DND-41 (cell line): ENCODE measurements around the gene PSMC3.

ENCODE experiments used
- ATAC-seq: fragments of 200-7000 bp; cut with Tn5 transposase; 3 replicates; pipeline ENCODE4 v1.9.1; 2021; ENCODE audit warnings: low read depth; ENCODE audit not compliant: insufficient read depth
- DNase-seq: peaks from one replicate; pipeline ENCODE4 v3.0.0-alpha.2; 2020
- H2AFZ ChIP-seq: 2 replicates; pipeline ENCODE4 v1.6.0; 2012; ENCODE audit warnings: low read depth, low read length
- H3K27ac ChIP-seq: 2 replicates; pipeline ENCODE4 v1.5.1; 2012; ENCODE audit warnings: low read length, inconsistent platforms
- H3K27me3 ChIP-seq: fragments of 200-600 bp; sonication (generic); 2 replicates; pipeline ENCODE4 v1.6.0; 2012; ENCODE audit warnings: low read length, mild to moderate bottlenecking, inconsistent platforms; ENCODE audit not compliant: insufficient read depth, poor library complexity
- H3K36me3 ChIP-seq: 2 replicates; pipeline ENCODE4 v1.5.1; 2012; ENCODE audit warnings: low read length, inconsistent platforms; ENCODE audit not compliant: insufficient read depth
- H3K4me1 ChIP-seq: 2 replicates; pipeline ENCODE4 v1.5.1; 2012; ENCODE audit warnings: mild to moderate bottlenecking, low read length; ENCODE audit not compliant: insufficient read depth
- H3K4me2 ChIP-seq: 2 replicates; pipeline ENCODE4 v1.6.0; 2012; ENCODE audit warnings: mild to moderate bottlenecking, moderate library complexity, low read length, inconsistent platforms; ENCODE audit not compliant: insufficient read depth
- H3K4me3 ChIP-seq, 2 experiments: fragments of 200-600 bp in 1 of 2; shearing (Covaris generic) in 1 of 2; 2 replicates each; pipeline ENCODE4 v1.5.1; 2012 to 2016; ENCODE audit warnings: inconsistent platforms in 2 of 2, low read length in 2 of 2, mild to moderate bottlenecking in 2 of 2, low read depth in 1 of 2, moderate library complexity in 1 of 2
- H3K79me2 ChIP-seq: 2 replicates; pipeline ENCODE4 v1.6.0; 2012; ENCODE audit warnings: low read length, inconsistent platforms; ENCODE audit not compliant: insufficient read depth
- H3K9ac ChIP-seq: 2 replicates; pipeline ENCODE4 v1.6.0; 2012; ENCODE audit warnings: low read depth, mild to moderate bottlenecking, inconsistent platforms, low read length, moderate library complexity
- H3K9me3 ChIP-seq: 2 replicates; pipeline ENCODE4 v1.5.1; 2012; ENCODE audit warnings: low read length, moderate library complexity, mild to moderate bottlenecking, inconsistent platforms; ENCODE audit not compliant: insufficient read depth, severe bottlenecking
- H4K20me1 ChIP-seq: 2 replicates; pipeline ENCODE4 v1.6.0; 2012; ENCODE audit warnings: low read length; ENCODE audit not compliant: insufficient read depth
- EZH2 ChIP-seq: IDR thresholded peaks from 3 replicates; pipeline ENCODE4 v1.6.1; 2012; ENCODE audit warnings: borderline replicate concordance, low read depth, mild to moderate bottlenecking, moderate library complexity, low read length, inconsistent platforms; ENCODE audit not compliant: severe bottlenecking
- TF ChIP-seq, protein P1 (sequence below): IDR thresholded peaks from 2 replicates; pipeline ENCODE4 v1.5.1; 2012; ENCODE audit warnings: borderline replicate concordance, low read length, moderate library complexity, mild to moderate bottlenecking; ENCODE audit not compliant: poor library complexity, severe bottlenecking; ENCODE audit errors: extremely low read depth

The PSMC3 gene

DNA sequence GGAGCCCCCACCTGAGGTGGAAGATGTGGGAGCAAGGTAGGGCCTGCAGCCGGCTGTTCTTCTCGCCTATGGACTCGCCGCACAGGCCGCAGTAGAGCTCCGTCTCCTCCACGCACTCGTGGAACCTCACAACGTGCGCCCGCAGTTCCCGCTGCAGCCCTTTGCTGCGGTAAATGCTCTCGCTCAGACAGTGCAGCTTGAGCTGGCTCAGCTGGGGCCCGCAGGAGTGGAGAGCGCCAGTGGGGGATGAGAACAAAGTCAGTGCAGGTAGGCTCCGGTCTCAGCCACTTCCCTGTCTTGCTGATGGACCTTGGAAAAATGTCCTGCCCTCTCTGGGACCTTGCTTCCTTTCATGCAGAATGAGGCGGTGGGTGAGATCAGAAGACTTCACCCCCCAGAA lies 12.5 kb upstream of the PSMC3 start:
- no peak overlapping the region for H3K9ac ChIP-seq
- no peak overlapping the region for H3K27ac ChIP-seq
- no peak overlapping the region for H3K4me3 ChIP-seq
- H3K4me1 ChIP-seq = no peaks in the 10 kb centered on the region
- no peak overlapping the region for H2AFZ ChIP-seq
- H4K20me1 ChIP-seq = no peaks in the 10 kb centered on the region
- DNase-seq (no peak), ATAC-seq (no peak)
- no peaks in the 10 kb centered on the region for H3K79me2 ChIP-seq
- no peaks in the 10 kb centered on the region for H3K27me3 ChIP-seq
- H3K36me3 ChIP-seq = no peaks in the 10 kb centered on the region
- TF ChIP-seq, protein P1, sequence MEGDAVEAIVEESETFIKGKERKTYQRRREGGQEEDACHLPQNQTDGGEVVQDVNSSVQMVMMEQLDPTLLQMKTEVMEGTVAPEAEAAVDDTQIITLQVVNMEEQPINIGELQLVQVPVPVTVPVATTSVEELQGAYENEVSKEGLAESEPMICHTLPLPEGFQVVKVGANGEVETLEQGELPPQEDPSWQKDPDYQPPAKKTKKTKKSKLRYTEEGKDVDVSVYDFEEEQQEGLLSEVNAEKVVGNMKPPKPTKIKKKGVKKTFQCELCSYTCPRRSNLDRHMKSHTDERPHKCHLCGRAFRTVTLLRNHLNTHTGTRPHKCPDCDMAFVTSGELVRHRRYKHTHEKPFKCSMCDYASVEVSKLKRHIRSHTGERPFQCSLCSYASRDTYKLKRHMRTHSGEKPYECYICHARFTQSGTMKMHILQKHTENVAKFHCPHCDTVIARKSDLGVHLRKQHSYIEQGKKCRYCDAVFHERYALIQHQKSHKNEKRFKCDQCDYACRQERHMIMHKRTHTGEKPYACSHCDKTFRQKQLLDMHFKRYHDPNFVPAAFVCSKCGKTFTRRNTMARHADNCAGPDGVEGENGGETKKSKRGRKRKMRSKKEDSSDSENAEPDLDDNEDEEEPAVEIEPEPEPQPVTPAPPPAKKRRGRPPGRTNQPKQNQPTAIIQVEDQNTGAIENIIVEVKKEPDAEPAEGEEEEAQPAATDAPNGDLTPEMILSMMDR = no peak
- TF ChIP-seq EZH2 = no peak
- no peak overlapping the region for H3K4me2 ChIP-seq
- no peaks in the 10 kb centered on the region for H3K9me3 ChIP-seq

DNA sequence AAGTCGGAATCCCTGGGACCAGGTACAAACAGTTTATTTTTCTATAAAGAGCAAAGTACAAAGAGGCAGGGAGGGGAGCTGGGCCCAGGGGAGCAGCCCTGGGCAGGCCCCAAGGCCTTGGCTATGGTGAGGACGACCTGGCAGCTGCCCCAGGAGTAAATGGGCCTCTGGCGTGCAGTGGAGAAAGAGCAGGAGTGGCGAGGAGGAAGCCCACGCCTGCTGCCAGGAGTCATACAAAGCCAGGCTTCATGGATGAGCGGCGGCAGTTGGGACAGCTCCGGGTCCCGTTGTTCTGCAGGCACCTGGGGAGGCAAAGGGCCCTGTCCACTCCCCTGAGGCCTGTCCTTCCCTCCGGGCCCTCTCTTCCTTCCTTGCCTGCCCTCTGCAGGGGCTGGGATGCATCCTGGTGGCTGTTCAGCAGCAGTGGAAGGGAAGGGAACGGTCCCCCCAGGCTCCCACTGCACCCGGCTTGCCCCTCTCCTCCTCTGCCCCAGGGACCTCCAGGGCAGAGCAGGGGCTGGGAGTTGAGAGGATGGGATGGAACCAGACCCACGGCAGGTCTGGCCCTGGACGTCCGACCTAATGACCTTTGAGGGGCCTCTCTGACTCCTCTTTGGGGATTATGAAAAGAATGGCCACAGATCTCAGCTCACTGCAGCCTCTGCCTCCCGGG lies 11.6 kb upstream of the PSMC3 start:
- H3K27ac ChIP-seq = no peak overlapping the region
- H3K27me3 ChIP-seq = no peaks in the 10 kb centered on the region
- no peaks in the 10 kb centered on the region for H3K9me3 ChIP-seq
- ATAC-seq (no peak), DNase-seq (no peak)
- H3K9ac ChIP-seq = no peak overlapping the region
- no peak overlapping the region for H2AFZ ChIP-seq
- TF ChIP-seq, protein P1 = no peak
- no peak for TF ChIP-seq EZH2
- no peak overlapping the region for H3K4me2 ChIP-seq
- no peaks in the 10 kb centered on the region for H3K4me1 ChIP-seq
- H3K36me3 ChIP-seq = no peaks in the 10 kb centered on the region
- H3K4me3 ChIP-seq = no peak overlapping the region
- H4K20me1 ChIP-seq = no peaks in the 10 kb centered on the region
- no peaks in the 10 kb centered on the region for H3K79me2 ChIP-seq

DNA sequence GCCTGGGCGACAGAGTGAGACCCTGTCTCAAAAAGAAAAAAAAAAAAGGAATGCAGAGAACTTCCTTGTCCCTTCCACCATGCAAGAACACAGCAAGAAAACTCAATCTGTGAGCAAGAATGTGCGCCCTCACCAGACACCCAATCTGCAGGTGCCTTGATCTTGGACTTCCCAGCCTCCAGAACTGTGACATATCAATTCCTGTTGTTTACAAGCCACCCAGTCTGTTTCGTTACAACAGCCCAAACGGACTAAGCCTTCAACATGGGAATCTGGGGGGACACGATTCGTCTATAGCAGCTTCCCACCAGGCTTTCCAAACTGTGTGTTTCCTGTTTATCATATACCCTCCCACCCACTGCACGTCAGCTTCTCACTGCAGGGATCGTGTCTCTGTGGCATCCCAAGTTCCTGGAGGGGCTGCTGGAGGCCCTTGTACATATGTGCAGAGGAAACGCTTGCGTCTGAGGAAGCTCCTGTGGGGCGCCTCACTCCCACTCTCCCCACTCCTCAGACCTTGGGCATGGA lies 11.0 kb upstream of the PSMC3 start:
- H3K27me3 ChIP-seq = no peaks in the 10 kb centered on the region
- no peaks in the 10 kb centered on the region for H3K79me2 ChIP-seq
- no peak overlapping the region for H3K9ac ChIP-seq
- no peak overlapping the region for H3K4me2 ChIP-seq
- TF ChIP-seq, protein P1 = no peak
- no peak for TF ChIP-seq EZH2
- H3K4me3 ChIP-seq = no peak overlapping the region
- ATAC-seq (no peak; the same call in 2 of the 3 replicates), DNase-seq (no peak)
- no peaks in the 10 kb centered on the region for H4K20me1 ChIP-seq
- H3K27ac ChIP-seq = no peak overlapping the region
- H3K4me1 ChIP-seq = no peaks in the 10 kb centered on the region
- H2AFZ ChIP-seq = no peak overlapping the region
- no peaks in the 10 kb centered on the region for H3K36me3 ChIP-seq
- no peaks in the 10 kb centered on the region for H3K9me3 ChIP-seq

DNA sequence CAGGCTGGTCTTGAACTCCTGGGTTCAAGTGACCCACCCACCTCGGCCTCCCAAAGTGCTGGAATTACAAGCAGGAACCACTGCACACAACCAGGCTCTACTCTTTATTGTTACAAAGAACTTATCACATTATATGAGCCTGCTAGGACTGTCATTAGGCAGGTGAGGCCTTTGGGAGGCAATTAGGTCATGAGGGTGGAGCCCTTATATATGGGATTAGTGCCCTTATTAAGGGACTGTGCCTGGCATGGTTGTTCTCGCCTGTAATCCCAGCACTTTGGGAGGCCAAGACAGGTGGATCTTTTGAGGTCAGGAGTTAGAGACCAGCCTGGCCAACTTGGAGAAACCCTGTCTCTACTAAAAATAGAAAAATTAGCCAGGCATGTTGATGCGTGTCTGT lies 10.5 kb upstream of the PSMC3 start:
- no peak overlapping the region for H3K4me2 ChIP-seq
- H3K9ac ChIP-seq = no peak overlapping the region
- no peaks in the 10 kb centered on the region for H3K79me2 ChIP-seq
- TF ChIP-seq, protein P1 = no peak
- no peak overlapping the region for H3K27ac ChIP-seq
- no peak for ATAC-seq
- no peaks in the 10 kb centered on the region for H3K36me3 ChIP-seq
- H3K27me3 ChIP-seq = no peaks in the 10 kb centered on the region
- H3K4me1 ChIP-seq = no peaks in the 10 kb centered on the region
- H3K9me3 ChIP-seq = no peaks in the 10 kb centered on the region
- DNase-seq = no peak
- no peak overlapping the region for H3K4me3 ChIP-seq
- H2AFZ ChIP-seq = no peak overlapping the region
- H4K20me1 ChIP-seq = no peaks in the 10 kb centered on the region
